ENCODE measurements around the gene TMEM53.

- TF ChIP-seq POLR2AphosphoS5 (IDR thresholded peaks at IDR 0.05; ENCODE audit: low read depth, low read length) (no peak), POLR2A (IDR thresholded peaks at IDR 0.05; ENCODE audit: low read depth, low read length) (no peak), TAF1 (IDR thresholded peaks at IDR 0.05; ENCODE audit: borderline replicate concordance, low read depth, low read length) (no peak)
These were observed 905 bp upstream of the TMEM53 start for GRCh38 chr1:44675186-44675585.

Data from GM12892 (cell line).